HG03571 (cell line): ENCODE results near the gene MYO10.

Source experiments
- ATAC-seq: cut with Tn5 transposase; IDR thresholded peaks from one replicate; pipeline ENCODE4 v1.9.1; 2021; ENCODE audit not compliant: unreplicated experiment

Gene MYO10

GRCh38 chr5:16826379-16827125 lies 109.5 kb downstream of the MYO10 start:
- no peak for ATAC-seq

GRCh38 chr5:16819522-16820167 lies 116.4 kb downstream of the MYO10 start:
- ATAC-seq, result no peak

GRCh38 chr5:16815432-16815831 lies 120.7 kb downstream of the MYO10 start:
- no peak for ATAC-seq

GRCh38 chr5:16812911-16813310 lies 123.2 kb downstream of the MYO10 start:
- ATAC-seq, result no peak

- no peak for ATAC-seq
Measured at GRCh38 chr5:16812448-16812847, 123.6 kb downstream of the MYO10 start.

GRCh38 chr5:16810208-16810854 lies 125.8 kb downstream of the MYO10 start:
- no peak for ATAC-seq

GRCh38 chr5:16809395-16810207 lies 126.5 kb downstream of the MYO10 start:
- no peak for ATAC-seq

- ATAC-seq, result no peak
Measured at GRCh38 chr5:16809010-16809394, 127.1 kb downstream of the MYO10 start.

- ATAC-seq, result no peak
Measured at GRCh38 chr5:16808021-16808420, 128.1 kb downstream of the MYO10 start.

- ATAC-seq, result no peak
Measured at GRCh38 chr5:16807547-16807864, 128.6 kb downstream of the MYO10 start.

- no peak for ATAC-seq
Measured at GRCh38 chr5:16806711-16807546, 129.2 kb downstream of the MYO10 start.

GRCh38 chr5:16805486-16805885 lies 130.6 kb downstream of the MYO10 start:
- ATAC-seq, result no peak

- ATAC-seq, result no peak
Measured at GRCh38 chr5:16803831-16804230, 132.3 kb downstream of the MYO10 start.

- ATAC-seq, result no peak
Measured at GRCh38 chr5:16800477-16800876, 135.6 kb downstream of the MYO10 start.

GRCh38 chr5:16799796-16800195 lies 136.3 kb downstream of the MYO10 start:
- no peak for ATAC-seq

- no peak for ATAC-seq
Measured at GRCh38 chr5:16797951-16798350, 138.1 kb downstream of the MYO10 start.

- no peak for ATAC-seq
Measured at GRCh38 chr5:16794269-16794913, 141.7 kb downstream of the MYO10 start.

GRCh38 chr5:16792598-16793275 lies 143.4 kb downstream of the MYO10 start:
- no peak for ATAC-seq

- no peak for ATAC-seq
Measured at GRCh38 chr5:16791904-16792597, 144.0 kb downstream of the MYO10 start.
